GM18868 (cell line): ENCODE results near the gene STMN1.

ENCODE experiments used
- ATAC-seq: cut with Tn5 transposase; IDR thresholded peaks from one replicate; pipeline ENCODE4 v1.9.1; 2021; ENCODE audit warnings: mild to moderate bottlenecking, moderate library complexity; ENCODE audit not compliant: unreplicated experiment

STMN1 gene

DNA sequence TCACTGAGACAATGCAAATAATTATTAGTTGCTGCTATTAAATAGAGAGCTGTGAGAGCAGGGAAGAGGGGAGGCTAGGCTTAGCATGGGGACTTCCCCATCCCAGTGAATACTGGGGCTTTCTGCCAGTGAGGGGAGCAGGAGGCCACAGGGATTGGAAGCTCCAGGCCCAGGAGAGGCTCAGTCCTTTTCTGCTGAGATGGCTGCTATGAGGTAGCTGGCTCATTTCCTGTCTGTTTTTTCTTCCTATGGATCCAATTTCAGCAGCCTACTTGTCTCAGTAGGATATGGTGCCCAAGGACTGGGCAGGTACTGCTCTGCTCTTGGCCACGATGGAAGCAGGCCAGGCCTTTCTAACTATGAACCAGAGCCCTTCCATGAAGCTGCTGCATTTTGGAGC is 10.0 kb downstream of the STMN1 start:
- no peak for ATAC-seq

DNA sequence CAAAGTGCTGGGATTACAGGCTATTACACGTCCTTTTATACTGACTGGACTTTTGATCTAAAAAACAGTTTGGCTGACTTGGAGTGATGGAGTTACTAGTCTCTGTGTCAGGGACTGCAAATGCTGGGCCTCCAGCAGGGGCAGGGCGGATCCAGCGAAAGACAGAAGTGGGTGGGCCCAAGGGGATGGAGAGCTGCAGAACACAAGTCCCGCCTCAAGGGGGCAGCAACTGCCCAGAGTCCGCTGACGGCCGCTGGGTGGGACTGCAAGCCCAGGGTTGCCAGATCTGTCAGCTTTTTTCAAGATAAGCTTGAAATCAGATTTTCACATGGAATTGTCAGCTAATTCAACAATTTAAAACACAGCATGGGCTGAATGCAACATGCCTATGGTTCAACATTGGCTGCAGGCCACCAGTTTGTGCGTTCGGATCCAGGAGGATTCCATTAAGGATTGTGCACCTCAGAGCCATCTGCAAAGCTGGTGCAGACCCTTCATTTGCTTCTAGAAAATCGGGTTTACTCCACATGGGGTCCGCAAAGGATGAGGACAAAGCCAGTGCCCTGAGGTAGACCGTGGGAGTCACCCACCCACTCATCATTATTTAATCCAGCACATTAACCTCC is 10.7 kb downstream of the STMN1 start:
- peak; percentile 80 for ATAC-seq

DNA sequence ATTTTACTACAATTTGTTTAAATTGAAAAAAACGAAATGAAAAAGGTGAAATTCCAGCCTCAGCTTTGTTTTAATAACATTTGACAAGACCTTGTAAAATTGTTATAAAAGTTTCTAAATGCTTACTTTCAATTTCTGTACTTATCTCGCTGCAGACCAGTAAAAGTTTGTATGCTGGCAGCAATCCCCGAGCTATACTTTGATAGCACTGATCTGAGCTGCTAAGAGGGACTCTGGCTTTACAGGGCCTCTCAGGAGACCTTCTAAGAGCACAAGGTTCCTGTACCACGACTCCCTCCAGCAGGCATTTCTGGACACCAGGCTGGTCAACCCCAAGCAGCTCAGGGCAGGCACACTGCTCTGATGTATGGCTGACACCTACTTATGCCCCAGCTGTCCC is 13.1 kb downstream of the STMN1 start:
- ATAC-seq, result no peak

DNA sequence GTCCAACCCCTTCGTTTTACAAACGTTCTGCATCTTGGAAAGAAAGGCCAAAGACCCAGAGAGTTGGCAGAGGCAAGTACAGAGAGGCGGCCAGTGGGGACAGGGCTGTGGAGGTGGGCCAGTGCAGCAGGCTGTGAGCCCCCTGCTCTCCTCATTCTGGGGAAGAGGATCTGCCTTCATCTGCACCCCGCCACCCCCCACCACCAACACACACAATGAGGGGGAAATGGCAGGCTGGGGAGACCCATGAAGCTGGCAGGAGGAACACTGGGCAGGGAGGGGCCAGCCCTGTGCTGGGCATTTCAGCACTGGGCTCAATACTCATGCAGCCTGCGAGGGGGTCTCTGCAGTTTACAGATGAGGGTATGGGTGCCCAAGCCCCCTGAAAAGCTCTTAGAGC is 14.6 kb downstream of the STMN1 start:
- ATAC-seq, result no peak

DNA sequence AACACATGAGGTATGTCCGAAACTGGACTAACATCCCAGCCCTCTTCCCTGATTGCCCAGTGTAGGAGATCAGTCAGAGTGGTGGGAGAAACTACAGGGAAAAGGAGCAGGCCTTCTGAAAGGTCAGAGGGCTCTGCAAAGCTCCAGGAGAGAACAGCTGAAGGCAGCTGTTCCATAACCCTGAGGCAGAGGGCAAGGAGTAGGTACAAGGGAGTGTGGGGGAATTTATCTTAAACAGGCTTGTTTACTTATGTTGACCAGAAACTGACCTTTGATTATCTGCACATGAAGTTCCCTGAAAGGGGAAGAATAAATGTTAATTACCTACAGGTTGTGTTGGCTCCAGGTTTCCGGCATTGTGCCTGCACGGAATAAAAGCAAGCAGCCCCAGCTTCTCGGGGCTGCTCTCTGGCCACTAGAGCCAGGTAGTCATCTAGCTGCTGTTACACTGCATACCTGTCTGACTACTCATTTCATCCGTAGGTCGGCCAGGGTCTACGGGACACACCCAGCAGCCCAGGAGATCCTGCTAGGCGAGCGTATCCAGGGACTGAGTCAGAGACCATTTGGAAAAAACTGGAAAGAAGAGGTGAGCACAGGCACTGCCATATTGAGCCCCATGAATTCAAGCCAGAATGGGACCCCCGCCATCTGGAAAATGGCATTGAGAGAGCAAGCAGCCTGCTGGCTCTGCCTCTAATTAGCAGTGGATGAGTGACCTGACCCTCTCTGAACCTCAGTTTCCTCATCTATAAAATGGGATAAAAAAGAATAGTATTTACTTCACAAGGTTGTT is 15.8 kb downstream of the STMN1 start:
- ATAC-seq, result no peak

DNA sequence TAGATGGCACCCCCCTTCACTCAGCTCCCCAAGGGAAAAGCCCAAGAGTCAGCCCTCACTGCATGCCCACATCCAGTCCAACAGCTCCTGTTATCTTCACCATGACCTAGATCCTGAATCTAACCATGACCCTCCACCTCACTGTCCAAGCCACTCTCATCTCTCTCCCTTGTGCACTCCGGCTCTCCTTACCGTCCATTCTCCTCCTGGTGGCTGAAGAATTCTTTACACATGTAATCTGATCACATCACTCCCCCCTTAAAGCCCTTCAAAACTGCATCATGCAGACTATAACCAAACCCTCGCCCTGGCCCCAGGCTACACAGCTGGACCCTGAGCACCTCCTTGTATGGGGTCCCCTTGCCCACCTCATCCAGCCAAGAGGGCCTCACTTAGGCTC is 16.7 kb downstream of the STMN1 start:
- ATAC-seq, result no peak

DNA sequence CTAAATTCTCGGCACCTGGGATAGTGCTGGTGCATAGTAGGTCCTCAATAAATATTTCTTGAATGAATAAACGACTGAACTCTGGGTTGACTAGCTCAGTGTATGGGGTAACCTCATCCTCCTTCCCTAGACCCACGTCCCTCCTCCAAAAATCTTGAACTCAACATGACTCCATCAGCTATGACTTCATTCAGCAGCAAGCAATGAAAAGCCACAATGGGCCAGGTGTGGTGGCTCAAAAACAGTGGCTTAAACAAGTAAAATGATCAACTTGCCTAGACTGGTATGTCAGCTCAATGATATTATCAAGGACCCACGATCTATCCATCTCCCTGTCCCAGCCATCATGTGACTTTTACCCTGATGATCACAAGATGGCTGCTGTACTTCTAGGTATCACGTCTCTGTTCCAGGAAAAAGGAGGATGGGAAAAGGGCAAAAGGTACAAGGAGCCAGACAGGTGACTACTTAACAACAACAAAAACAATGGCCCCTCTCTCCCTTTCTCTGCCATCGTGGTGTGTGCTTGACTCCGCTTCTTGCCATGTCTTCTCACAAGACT is 17.7 kb downstream of the STMN1 start:
- ATAC-seq, result no peak

DNA sequence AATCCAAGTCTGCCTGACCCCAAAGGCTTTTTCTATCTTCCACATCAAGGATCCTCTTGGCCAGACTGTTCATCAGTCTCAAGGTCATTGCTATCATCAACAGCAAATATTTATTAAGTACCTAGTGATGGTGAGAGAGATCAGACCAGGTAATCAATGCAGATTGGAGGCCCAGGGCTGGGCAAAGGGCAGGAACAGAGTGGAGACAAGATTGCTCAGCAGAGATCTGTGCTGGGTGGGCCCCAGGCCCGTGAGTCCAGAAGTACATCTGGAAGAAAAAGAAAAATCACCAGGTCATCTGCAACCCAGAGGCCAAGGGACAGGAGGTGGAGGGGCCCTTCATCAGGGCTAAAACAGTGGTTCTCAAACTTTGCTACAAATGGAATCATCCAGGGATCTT is 20.6 kb downstream of the STMN1 start:
- ATAC-seq, result no peak

DNA sequence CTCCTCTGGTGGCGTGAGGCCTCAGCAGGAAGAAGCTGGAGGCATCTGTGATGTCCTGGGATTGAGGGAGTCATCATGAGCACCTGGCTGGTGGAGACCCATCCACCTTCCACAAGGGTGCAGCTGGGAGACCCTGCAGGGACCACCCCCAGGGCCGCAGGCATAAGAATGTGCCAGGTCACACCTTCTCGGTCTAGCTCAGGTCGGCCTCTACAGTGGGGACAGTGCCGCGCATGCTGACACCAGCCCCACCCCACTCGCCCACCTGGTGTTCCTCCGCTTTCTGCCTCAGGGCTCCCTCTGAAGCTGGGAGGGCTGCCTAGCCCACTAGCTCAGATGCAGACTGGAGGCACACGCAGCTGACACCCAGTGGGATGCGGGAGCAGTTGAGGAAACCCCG is 25.0 kb downstream of the STMN1 start:
- ATAC-seq, result no peak

DNA sequence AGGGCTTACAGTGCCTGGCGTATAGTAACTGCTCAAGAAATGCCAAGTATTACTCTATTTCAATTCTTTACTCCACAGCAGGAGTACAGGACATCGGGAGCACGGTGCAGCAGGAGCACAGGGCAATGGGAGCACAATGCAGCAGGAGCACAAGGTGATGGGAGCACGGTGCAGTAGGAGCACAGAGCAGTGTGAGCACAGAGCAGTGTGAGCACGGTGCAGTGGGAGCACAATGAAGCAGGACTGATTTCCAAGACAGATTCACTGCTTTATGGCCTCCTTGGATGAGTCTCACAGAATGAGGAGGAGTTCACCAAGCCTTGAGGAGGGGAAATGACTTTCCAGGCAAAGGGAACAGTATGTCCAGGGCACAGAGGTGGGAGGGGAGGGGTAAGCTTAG is 25.7 kb downstream of the STMN1 start:
- ATAC-seq, result no peak

DNA sequence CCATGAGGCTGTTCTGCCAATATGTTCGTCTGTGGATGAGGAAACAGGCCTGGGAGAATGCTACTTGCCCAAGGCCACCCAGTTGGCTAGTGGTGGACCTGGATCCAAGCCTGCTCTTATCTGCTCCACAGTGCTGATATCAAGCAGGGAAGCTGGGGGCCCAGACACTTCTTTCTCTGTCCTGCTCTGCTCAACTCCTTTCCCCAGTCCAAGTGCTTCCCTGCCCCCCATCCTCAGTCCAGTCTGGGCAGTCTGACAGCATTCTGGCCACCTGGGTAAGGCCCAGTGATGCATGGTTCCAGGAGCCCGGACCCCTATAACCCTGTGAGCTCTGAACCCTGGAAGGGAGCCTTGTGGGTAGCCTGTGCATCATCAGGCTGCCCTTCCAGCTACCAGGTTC is 26.5 kb downstream of the STMN1 start:
- no peak for ATAC-seq

DNA sequence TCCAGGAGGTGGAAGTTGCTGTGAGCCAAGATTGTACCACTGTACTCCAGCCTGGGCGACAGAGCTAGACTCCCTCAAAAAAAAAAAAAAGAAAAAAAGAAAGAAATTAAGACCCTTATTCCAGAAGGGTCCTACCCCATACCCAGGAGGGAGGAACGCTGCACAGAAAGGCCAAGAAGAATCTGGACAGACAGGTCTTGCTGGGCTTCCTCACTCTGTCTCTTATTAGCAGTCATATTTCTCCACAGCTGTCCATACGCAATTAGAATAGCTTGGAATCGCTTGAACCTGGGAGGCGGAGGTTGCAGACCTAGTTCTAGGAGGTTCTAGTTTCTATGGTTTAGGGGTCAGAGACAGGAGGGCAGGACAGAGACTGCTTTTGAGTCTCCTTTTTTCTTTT is 27.5 kb downstream of the STMN1 start:
- ATAC-seq, result no peak

DNA sequence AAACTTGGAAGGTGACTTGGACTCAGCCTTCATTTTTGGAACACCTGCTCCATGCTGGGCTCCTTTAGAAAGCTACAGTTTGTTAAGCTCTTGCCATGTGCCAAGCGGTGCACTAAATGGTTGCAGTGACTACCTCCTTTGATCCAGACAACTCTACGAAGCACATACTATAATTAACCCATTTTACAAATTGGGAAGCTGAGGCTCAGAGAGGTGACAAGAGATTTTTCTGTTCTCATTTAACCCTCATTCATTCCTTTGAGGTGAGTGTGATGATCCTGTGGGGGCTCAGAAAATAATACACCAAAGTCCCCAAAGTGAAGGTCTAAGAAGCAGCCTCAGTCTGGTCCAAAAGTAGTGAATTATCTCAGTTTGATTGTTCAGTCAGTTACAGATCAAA is 29.1 kb downstream of the STMN1 start:
- no peak for ATAC-seq

DNA sequence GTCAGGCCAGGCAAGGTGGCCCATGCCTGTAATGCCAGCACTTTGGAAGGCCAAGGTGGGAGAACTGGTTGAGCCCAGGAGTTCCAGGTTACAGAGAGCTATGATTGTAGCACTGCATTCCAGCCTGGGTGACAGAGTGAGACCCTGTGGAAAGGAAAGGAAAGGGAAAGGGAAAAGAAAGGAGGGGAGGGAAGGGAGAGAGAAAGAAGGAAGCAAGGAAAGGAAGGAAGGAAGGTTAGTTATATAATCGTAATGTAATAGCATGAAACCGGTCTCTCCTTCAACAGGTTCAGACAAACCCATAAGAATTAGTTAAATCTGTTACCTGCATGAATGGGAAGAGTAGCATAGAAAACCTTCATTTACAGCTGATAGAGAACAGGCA is 29.5 kb downstream of the STMN1 start:
- no peak for ATAC-seq

DNA sequence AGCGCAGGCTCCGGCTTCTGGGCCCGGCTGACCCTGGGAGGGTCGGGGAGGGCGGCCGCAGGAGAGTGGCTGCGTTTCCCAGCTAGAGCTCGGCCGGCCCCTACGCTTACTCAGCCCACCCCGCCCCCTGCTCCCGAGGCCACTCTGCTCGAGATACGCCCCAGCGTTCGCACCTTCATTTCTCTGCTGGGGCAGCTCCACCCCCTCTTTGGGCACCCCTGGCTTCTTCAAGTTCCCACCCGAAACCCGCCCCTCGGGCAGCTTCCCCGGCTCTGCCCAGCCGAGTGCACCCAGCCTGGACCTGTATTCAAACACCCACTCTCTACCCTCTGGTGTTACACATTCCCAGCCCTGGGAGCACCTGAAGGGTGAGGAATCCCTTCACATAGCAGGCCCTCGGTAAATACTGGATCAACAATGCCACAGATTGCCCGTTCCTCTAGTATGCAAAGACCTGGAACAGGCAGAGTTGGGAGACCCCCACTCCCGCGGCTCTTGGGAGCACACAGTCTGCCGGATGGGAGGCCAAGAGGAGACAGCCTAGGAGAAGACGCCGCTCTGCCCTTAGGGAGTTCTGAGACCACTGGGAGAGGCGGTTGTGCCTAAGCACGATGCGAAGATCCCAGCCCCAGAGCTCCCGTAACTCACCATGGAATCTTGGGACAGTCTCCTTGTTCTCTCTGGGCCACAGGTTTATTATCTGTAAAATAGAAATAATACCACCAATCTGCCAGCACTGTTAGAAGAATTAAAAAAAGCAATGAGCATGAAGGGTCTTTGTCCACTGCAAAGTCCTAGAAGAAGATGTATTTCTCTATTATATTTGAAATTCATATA is 30.1 kb downstream of the STMN1 start:
- peak; percentile 11 for ATAC-seq

DNA sequence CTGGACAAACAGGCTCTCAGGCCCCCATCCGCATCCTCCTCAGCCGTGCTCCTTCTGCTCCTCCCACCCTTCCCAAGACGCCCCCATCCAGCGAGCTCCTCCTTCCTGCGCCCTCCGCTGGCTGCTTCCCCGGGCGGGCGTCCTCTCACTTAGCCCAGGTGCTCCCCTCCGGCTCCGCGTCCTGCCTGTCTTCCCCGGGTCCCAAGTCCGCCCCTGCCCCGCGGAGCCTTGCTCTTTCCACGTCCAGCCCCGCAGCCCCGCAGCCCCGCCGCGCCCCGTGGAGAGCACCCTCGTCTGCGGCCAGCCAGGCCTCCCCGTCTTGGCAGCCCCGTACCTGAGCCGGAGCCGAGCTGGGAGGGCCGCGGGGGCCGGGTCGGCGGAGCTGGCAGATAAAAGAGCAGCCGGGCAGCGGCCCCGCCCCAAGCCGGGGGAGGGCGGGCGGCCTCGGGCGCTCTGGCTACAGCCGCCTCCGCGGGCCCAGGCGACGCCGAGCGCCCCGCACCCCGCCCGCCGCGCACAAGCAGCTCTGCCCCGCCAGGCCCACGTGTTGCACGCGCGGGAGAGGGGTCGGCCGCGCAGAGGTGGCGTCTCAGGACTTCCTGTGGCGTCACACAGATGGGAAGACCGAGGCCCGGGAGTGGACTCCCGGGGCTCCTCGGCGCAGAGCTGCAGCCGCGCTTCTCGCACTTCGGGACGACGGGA is 30.9 kb downstream of the STMN1 start, which contains the start of gene PAQR7:
TSS of gene PAQR7 (minus strand) at position 555 of the 702 bp plus-strand sequence. CDS start 11,869 bp downstream, outside the sequence.
- peak; percentile 65 for ATAC-seq

DNA sequence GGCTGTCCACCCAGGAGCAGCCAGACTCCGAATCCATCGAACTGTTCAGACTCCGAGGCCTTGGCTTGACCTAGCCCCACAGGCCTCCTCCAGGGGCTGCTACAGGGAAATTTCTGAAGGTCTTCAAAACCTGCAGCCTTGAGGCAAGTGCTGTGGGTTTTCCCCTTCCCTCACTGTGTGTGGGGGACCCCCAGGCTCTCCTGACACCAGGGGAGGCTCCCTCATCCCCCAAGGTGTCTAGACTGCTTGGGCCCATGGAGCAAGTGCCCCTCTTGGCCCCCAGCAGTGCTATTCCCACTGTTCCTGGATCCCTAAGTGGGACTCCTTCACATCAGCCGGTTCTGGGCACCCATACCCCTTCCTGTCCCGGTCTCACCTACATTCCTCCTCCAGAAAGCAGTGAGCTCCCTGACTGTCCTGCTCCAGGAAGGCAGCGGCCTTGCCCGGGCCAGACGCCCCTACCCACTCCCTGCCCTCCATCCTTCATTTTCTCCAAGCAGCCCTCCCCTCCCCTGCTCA is 31.5 kb downstream of the STMN1 start:
- no peak for ATAC-seq

DNA sequence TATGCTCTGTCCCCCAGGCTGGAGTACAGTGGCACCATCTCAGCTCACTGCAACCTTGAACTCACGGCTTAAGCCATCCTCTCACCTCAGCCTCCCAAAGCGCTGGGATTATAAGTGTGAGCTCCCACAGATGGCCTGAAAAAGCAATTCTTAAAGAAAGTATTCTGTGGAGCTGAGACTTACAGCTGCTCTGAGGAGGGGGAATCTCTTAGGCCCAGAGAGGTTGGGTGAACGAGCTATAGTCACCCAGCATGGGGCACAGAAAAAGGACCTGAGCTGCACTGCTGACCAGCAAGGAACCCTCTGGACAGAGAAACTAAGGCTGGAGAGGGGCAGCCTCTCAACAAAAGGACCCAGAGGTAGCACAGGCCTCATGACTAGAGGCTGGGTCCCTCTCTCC is 32.0 kb downstream of the STMN1 start:
- no peak for ATAC-seq

DNA sequence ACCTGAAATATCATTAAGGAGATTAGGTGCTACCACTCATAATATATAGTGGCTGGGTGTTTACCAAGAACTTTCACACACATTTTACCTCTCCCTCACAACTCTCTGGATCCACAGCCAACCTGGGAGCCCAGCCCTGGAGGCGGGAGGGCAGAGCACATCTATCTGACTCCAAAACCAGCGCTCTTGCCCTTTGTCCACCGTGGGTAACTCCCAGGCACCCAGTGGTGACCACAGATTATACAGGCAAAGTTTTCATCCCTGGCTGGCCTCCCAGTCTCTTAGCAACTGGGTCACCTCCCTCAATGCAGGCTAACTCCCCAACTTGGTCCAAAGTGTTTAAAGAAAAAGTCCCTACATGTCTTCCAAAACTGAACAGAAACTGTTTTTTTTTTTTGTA is 33.1 kb downstream of the STMN1 start:
- ATAC-seq, result no peak

DNA sequence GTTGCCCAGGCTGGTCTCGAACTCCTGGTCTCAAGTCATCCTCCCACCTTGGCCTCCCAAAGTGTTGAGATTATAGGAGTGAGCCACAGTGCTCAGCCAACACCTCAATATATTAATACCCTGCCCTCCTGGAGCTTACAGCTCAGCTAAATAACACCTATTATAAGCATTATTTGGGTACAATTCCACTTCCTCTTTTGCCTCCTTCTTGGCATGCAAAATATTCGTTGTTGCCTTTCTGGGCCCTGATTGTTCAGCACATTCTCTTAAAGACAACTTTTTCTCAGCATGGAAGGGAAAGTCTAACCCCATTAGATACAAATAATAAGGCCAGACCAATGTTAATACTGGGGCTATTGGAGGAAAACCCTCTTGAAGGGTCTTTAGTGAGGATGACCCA is 33.5 kb downstream of the STMN1 start:
- ATAC-seq, result no peak
